Hepatocyte (in vitro differentiated cells): ENCODE data around the gene HES3.

ENCODE experiments used
- CTCF ChIP-seq: fragments of 200-600 bp; sonication (generic); IDR thresholded peaks from 2 replicates; pipeline ENCODE4 v1.5.1; 2016; ENCODE audit warnings: antibody characterized with exemption, mild to moderate bottlenecking; ENCODE audit not compliant: poor library complexity
- EZH2 ChIP-seq: fragments of 200-600 bp; sonication (generic); IDR thresholded peaks from 2 replicates; pipeline ENCODE4 v1.6.1; 2016; ENCODE audit warnings: antibody characterized with exemption, mild to moderate bottlenecking, borderline replicate concordance
- EZH2phosphoT487 ChIP-seq: fragments of 200-600 bp; sonication (generic); IDR thresholded peaks from one replicate; pipeline ENCODE4 v1.6.1; 2018; ENCODE audit warnings: antibody characterized with exemption, mild to moderate bottlenecking, low read depth, moderate library complexity; ENCODE audit not compliant: unreplicated experiment, severe bottlenecking

GRCh38 chr1:6206520-6206855, 37.5 kb upstream of the HES3 start:
- TF ChIP-seq CTCF: no peak
- TF ChIP-seq EZH2: no peak
- no peak for TF ChIP-seq EZH2phosphoT487
